HEK293T (cell line): Measurements from ENCODE around the gene NTMT1.

Experiments used
- ARNT ChIP-seq: fragments of 450-650 bp; IDR thresholded peaks from 2 replicates; pipeline ENCODE4 v1.6.1; 2017; ENCODE audit warnings: mild to moderate bottlenecking
- BHLHE40 ChIP-seq: fragments of 450-650 bp; IDR thresholded peaks from 2 replicates; pipeline ENCODE4 v1.6.1; 2016; ENCODE audit warnings: mild to moderate bottlenecking, moderate library complexity, borderline replicate concordance
- ELF4 ChIP-seq: fragments of 450-650 bp; IDR thresholded peaks from 2 replicates; pipeline ENCODE4 v1.6.1; 2017; ENCODE audit warnings: antibody characterized with exemption
- FOXA1 ChIP-seq: fragments of 450-650 bp; IDR thresholded peaks from 2 replicates; pipeline ENCODE4 v1.6.1; 2016; ENCODE audit warnings: mild to moderate bottlenecking
- FOXM1 ChIP-seq: fragments of 450-650 bp; IDR thresholded peaks from 2 replicates; pipeline ENCODE4 v1.6.1; 2017; ENCODE audit warnings: mild to moderate bottlenecking, borderline replicate concordance
- NFRKB ChIP-seq: fragments of 450-650 bp; IDR thresholded peaks from 2 replicates; pipeline ENCODE4 v1.6.1; 2016; ENCODE audit warnings: mild to moderate bottlenecking, moderate library complexity
- PKNOX1 ChIP-seq: fragments of 450-650 bp; IDR thresholded peaks from 2 replicates; pipeline ENCODE4 v1.6.1; 2016
- SP1 ChIP-seq: fragments of 450-650 bp; IDR thresholded peaks from 2 replicates; pipeline ENCODE4 v1.6.1; 2017
- SUZ12 ChIP-seq: fragments of 450-650 bp; IDR thresholded peaks from 2 replicates; pipeline ENCODE4 v1.6.1; 2016; ENCODE audit warnings: mild to moderate bottlenecking
- ZNF384 ChIP-seq: fragments of 450-650 bp; IDR thresholded peaks from 2 replicates; pipeline ENCODE4 v1.6.1; 2016

- no peak for TF ChIP-seq SUZ12
- TF ChIP-seq FOXA1, result no peak
- no peak for TF ChIP-seq SP1
- no peak for TF ChIP-seq PKNOX1
- TF ChIP-seq ELF4, result no peak
- TF ChIP-seq BHLHE40, result no peak
- TF ChIP-seq NFRKB, result no peak
- TF ChIP-seq FOXM1, result no peak
- TF ChIP-seq ARNT, result no peak
- TF ChIP-seq ZNF384, result no peak
Measured at GRCh38 chr9:129623331-129623730, 2.6 kb upstream of the NTMT1 start.
